Coronary artery (tissue), 2 donors: ENCODE results near the gene CERCAM.
"Not testable (repeated sequence)": the region's sequence is repeated elsewhere in the genome, so short reads cannot be mapped to it uniquely, and the experiment has no call there.

ENCODE experiments used
- DNase-seq: peaks from one replicate; pipeline ENCODE4 v3.0.0-alpha.2; 2017; ENCODE audit warnings: low spot score
- H3K27ac ChIP-seq, 2 donors: fragments of 200-600 bp; sonication (generic); one replicate each; pipeline ENCODE4 v1.5.1; 2016 to 2019
- H3K4me3 ChIP-seq: fragments of 200-600 bp; sonication (generic); 2 replicates; pipeline ENCODE4 v1.5.1; 2016; ENCODE audit warnings: mild to moderate bottlenecking, moderate library complexity
- TF ChIP-seq, protein P1 (sequence below): fragments of 200-600 bp; sonication (generic); IDR thresholded peaks from one replicate; pipeline ENCODE4 v1.5.1; 2019; ENCODE audit warnings: antibody characterized with exemption

CERCAM gene

DNA sequence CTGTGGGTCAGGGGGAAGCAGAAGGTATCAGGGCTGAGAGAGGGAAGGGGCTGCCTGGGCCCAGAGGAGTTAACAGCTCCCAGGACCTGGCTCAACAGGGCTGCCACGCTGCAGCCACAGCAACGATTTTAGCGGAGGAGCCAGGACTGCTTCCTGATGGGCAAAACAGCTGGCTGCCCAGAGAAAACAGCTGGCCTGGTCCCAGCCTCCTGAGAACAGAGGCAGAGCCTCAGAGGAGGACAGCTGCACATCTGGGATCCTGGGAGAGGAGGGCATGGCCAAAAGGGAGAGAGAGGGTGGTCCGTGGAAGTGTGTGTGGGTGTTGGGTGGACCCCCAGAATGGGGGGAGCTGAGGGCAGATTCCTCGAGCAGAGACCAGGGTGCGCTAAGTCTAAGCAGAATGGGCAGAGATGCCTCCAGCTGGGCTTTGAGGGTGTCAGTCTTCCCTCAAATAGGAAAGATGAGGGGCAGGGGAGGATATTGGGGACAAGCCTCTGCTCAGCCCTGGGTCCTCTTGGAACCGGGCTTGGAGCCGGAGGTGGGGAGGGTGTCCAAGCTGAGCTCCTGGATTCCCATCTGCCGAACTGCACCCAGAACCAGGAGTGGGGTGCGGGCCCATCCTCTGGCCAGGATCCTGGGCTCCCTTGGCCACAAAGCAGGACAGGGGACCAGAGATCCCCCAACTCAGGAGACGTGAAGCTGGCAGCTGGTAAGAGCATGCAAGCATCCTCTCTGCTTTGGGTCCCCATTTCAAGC, 9.1 kb upstream of the CERCAM start:
- TF ChIP-seq, protein P1, sequence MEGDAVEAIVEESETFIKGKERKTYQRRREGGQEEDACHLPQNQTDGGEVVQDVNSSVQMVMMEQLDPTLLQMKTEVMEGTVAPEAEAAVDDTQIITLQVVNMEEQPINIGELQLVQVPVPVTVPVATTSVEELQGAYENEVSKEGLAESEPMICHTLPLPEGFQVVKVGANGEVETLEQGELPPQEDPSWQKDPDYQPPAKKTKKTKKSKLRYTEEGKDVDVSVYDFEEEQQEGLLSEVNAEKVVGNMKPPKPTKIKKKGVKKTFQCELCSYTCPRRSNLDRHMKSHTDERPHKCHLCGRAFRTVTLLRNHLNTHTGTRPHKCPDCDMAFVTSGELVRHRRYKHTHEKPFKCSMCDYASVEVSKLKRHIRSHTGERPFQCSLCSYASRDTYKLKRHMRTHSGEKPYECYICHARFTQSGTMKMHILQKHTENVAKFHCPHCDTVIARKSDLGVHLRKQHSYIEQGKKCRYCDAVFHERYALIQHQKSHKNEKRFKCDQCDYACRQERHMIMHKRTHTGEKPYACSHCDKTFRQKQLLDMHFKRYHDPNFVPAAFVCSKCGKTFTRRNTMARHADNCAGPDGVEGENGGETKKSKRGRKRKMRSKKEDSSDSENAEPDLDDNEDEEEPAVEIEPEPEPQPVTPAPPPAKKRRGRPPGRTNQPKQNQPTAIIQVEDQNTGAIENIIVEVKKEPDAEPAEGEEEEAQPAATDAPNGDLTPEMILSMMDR = no peak
- no peak for DNase-seq
- no peak overlapping the region for H3K27ac ChIP-seq
- no peak overlapping the region for H3K4me3 ChIP-seq

DNA sequence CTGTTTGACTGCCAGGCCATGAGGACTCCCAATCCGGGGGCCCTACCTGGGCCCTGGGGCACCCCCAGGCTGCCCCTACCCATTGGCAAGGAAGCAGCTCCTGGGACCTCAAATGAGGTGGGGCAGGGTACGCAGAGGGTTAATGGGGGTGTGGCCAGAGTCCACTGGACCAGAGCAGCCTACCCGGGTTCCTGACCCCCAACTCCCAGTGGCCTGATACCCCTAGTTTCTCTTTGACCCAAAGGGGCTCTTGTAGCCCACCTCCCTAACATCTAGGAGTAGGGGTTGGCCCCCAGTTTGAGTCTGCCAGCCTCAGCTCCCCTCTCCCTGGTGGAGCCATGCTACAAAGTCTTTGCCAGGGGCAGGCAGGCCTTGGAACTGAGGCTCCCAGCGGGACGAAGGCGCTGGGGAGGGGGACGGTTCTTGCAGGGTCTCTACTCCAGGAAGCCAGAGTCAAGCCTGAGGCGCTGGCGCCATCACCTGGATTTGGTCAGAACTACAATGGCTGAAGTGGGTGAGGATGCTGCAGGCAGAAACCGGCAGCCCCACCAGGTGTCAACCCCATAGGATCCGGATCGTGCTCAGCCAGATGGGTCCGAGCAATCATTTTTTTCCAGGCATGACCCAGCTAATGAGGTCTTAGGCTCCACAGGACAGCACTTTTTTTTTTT, 8.4 kb upstream of the CERCAM start:
- no peak overlapping the region for H3K4me3 ChIP-seq
- no peak for DNase-seq
- TF ChIP-seq, protein P1 = peak; percentile 26
- H3K27ac ChIP-seq = no peak overlapping the region

DNA sequence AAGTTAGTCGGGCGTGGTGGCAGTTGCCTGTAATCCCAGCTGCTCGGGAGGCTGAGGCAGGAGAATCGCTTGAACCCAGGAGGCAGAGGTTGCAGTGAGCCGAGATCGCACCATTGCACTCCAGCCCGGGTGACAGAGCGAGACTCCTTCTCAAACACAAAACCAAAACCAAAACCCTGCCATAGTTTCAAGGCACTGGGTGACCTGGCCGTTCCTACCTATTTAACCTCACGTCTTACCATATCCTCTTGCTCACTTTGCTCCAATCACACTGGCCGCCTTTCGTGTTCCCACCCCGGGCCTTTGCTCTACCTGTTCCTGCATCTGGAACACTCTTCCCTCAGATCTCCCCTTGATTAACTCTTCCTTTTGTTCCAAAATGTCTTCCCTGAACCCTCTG, 6.9 kb upstream of the CERCAM start:
- H3K27ac ChIP-seq, DNase-seq, H3K4me3 ChIP-seq: not testable (repeated sequence)

DNA sequence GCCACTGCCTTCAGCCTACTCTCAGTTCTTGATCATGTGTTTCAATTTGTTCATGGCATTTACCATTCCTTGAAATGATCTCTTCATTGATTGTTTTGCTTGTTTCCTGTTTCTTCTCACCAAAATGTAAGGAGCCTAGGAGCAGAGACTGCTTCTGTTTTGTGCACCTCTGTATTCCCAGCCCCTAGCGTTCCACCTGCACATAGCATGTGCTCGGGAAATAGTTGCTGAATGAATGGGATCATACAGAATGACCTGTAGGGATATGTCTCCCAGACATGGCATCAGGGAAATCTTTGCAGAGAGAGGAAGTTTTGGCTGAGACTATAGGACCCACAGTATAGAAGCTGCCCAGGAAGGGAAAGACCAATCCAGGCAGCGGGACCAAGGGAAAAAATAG, 6.2 kb upstream of the CERCAM start:
- H3K4me3 ChIP-seq = no peak overlapping the region
- no peak overlapping the region for H3K27ac ChIP-seq
- DNase-seq = no peak
- TF ChIP-seq, protein P1 = no peak

DNA sequence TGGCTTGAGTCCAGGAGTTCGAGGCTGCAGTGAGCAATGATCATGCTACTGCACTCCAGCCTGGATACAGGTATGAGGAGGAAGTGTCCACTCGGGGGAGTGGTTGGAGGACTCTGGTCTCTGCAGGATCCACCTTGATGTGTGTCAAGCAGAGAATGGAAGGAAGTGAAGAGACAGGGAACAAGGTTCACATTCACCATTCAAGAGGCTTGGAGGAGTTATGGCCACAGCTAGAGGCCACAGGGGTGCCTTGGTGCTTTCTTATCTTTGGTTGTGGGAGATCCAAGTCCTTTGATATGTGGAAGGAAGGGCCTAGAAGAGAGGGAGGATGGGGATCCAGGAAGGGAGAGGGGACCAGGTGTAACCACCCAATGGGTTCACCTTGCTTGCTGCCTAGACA, 5.4 kb upstream of the CERCAM start:
- no peak for DNase-seq
- TF ChIP-seq, protein P1 = no peak
- Histone ChIP-seq H3K27ac (no peak overlapping the region), H3K4me3 (no peak overlapping the region)

DNA sequence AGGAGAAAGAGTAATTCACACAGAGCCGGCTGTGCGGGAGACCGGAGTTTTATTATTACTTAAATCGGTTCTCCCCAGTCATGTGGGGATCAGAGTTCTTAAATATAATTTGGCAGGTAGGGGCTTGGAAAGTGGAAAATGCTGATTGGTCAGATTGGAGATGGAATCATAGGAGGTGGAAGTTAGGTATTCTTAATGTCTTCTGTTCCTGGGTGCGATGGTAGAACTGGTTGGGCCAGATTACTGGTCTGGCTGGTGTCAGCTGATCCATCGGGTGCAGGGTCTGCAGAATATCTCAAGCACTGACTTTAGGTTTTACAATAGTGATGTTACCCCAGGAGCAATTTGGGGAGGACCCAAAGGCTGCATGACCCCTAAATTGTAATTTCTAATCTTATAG, 4.6 kb upstream of the CERCAM start:
- Histone ChIP-seq H3K4me3 (no peak overlapping the region), H3K27ac (no peak overlapping the region)
- DNase-seq = no peak
- TF ChIP-seq, protein P1 = no peak

DNA sequence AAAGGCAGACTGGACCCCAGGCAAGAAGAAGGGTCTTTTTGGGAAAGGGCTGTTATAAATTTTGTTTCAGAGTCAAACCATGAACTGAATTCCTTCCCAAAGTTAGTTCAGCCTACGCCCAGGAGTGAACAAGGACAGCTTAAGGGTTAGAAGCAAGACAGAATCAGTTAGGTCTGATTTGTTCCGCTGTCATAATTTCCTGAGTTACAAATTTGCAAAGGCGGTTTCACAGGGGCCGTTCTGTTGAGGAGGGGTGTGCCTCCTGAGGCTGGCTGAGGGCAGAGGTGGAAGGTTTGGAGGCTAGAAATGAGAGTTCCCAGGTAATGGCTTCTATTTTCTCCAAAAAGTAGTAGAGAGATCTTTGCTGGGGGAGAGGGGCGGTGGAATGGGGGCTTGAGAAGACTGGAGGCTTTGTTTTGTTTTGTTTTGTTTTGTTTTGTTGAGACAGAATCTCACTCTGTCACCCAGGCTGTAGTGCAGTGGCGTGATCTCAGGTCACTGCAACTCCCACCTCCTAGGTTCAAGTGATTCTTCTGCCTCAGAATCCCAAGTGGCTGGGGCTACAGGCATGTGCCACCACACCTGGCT, 4.1 kb upstream of the CERCAM start:
- Histone ChIP-seq H3K4me3 (no peak overlapping the region), H3K27ac (no peak overlapping the region)
- TF ChIP-seq, protein P1 = no peak
- no peak for DNase-seq
